H7 (cell line): ENCODE data around the gene CDK14. TPM values are rescaled to one million over a fixed set of nuclear protein-coding genes. Genes with fewer than 3 reads are reported as not detected.

ENCODE experiments used
- DNase-seq: peaks from one replicate; pipeline ENCODE4 v3.0.0; 2012
- H3K27me3 ChIP-seq: 2 replicates; pipeline ENCODE4 v1.6.0; 2011; ENCODE audit warnings: mild to moderate bottlenecking, low read length; ENCODE audit not compliant: control insufficient read depth, insufficient read depth
- H3K36me3 ChIP-seq: replicated peaks from 2 replicates; pipeline ENCODE4 v1.5.1; 2011; ENCODE audit warnings: low read length; ENCODE audit not compliant: control insufficient read depth, insufficient read depth
- H3K4me3 ChIP-seq: 2 replicates; pipeline ENCODE4 v1.5.1; 2011; ENCODE audit warnings: low read depth, mild to moderate bottlenecking, control low read depth, low read length, moderate library complexity; ENCODE audit not compliant: insufficient read depth
- total RNA-seq: library from RNA; depleted of rRNA; stranded (reverse); fragments of >200 nt; shearing (Covaris generic); gene quantifications from 2 replicates; pipeline ENCODE4 v1.2.3, GENCODE V29; 2014

CDK14 gene
- total RNA-seq, 1 experiment from 2014 or later = 28.6 TPM

- DNase-seq = peak; percentile 35
- H3K4me3 ChIP-seq = no peak overlapping the region
Measured at GRCh38 chr7:91043924-91044645, 448.0 kb downstream of the CDK14 start.

GRCh38 chr7:91045606-91046005, 449.5 kb downstream of the CDK14 start:
- H3K36me3 ChIP-seq = no peaks in the 10 kb centered on the region
- H3K27me3 ChIP-seq = peaks cover under 1% of the 10 kb centered on the region; the same call in 1 of the 2 replicates
- H3K4me3 ChIP-seq = no peak overlapping the region
- no peak for DNase-seq

More at GRCh38 chr7:91043924-91044645, 448.0 kb downstream of the CDK14 start:
- Histone ChIP-seq H3K36me3 (no peaks in the 10 kb centered on the region), H3K27me3 (no peaks in the 10 kb centered on the region)

DNA sequence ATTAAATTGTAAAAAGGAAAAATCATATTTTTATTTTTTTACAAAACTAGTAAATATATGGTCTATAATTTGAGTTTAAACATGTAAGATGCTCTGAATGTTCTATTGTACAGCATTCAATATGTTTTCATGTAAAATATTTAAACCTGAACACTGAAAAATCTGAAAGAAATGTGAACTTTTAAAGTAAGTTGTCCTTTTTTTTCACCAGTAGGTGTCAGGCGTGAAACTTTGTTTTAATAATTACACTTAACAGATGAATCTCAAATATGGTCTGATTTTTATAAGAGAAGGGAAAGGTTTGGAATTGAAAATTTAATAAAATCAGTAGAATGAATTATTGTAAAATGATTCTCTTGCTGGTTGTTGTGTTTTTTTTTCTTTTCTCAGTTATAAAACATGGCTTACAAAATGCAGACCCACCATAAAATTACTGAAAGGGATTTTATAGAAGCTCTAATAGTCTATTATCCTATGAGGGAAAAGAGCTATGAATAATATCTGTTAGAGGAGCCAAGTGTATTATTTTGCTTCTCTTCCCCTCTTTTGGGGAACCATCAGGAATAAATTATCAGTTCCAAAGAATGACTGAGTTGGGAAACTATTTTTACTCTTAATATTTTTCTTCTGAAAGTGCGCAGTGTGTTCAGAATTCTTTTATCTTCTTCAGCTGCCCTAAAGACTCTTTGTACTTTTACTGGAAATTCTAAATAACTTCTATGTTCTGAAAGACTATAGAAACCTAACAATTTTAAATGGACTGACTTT, 450.4 kb downstream of the CDK14 start:
- Histone ChIP-seq H3K4me3 (no peak overlapping the region), H3K36me3 (no peaks in the 10 kb centered on the region), H3K27me3 (peaks cover 5% of the 10 kb centered on the region; the same call in 1 of the 2 replicates)
- DNase-seq = no peak

GRCh38 chr7:91047636-91048035, 451.5 kb downstream of the CDK14 start:
- Histone ChIP-seq H3K27me3 (peaks cover 5% of the 10 kb centered on the region; the same call in 1 of the 2 replicates), H3K36me3 (no peaks in the 10 kb centered on the region), H3K4me3 (no peak overlapping the region)
- no peak for DNase-seq

DNA sequence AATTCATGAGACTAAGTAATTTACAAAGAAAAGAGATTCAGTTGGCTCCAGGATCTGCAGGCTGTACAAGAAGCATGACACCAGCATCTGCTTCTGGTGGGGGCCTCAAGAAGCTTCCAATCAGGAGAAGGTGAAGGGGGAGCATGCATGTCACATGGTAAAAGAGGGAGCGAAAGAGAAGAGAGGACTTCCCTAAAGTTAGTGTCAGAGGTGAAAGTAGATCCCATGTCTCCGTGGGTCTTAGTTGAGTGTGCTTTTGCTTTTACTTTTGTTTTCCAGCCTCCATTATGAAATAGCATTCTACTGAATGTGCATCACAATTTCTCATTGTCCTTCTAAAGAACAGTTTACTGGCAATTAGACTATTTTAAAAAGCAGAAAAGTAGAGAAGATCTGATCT, 454.6 kb downstream of the CDK14 start:
- Histone ChIP-seq H3K36me3 (no peaks in the 10 kb centered on the region), H3K27me3 (peaks cover 7% of the 10 kb centered on the region), H3K4me3 (no peak overlapping the region)
- no peak for DNase-seq

DNA sequence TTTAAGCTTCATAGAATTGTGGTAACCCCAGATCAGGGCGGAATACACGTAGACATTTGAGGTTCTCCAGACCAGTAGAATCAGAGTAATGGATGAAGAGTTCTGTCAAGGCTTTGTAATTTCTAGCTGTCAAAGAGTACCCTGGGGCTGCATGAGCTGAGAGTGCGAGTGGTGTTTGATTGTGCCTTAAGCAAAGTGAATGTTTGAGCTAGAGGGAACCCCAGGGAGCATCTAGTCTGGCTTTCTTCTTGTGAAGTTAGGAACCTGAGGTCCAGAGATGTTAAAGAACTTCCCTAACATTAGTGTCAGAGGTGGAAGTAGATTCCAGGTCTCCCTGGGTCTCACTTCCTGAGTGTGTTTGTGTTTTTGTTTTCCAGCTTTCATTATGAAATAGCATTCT, 455.8 kb downstream of the CDK14 start:
- Histone ChIP-seq H3K27me3 (peaks cover 7% of the 10 kb centered on the region), H3K4me3 (no peak overlapping the region), H3K36me3 (no peaks in the 10 kb centered on the region)
- no peak for DNase-seq

GRCh38 chr7:91054374-91054773, 458.3 kb downstream of the CDK14 start:
- H3K27me3 ChIP-seq = peaks cover 7% of the 10 kb centered on the region
- no peak for DNase-seq

DNA sequence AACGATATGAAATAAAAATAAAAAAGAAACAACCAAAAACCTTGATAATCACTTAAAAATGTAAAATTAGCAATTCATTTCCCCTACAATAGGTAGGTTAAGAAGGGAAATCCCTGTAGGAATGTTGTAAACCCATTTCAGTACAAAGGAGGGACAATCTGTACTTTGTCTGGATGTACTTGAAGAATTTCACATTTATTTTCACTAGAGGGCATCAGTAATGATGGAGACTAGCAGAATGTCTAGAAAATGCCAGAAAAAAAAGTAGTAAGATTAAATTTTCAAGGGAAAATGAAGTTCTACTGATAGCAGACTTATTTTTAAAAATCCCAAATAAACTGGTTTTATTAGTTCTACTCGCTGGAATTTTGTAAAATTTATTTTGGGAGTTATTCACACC, 459.1 kb downstream of the CDK14 start:
- Histone ChIP-seq H3K4me3 (no peak overlapping the region), H3K36me3 (no peaks in the 10 kb centered on the region), H3K27me3 (peaks cover 7% of the 10 kb centered on the region)
- DNase-seq = no peak

More at GRCh38 chr7:91054374-91054773, 458.3 kb downstream of the CDK14 start:
- H3K36me3 ChIP-seq = no peaks in the 10 kb centered on the region
- no peak overlapping the region for H3K4me3 ChIP-seq

- no peak for DNase-seq
- Histone ChIP-seq H3K4me3 (no peak overlapping the region), H3K36me3 (no peaks in the 10 kb centered on the region), H3K27me3 (no peaks in the 10 kb centered on the region)
Measured at GRCh38 chr7:91062713-91063112, 466.6 kb downstream of the CDK14 start.

DNA sequence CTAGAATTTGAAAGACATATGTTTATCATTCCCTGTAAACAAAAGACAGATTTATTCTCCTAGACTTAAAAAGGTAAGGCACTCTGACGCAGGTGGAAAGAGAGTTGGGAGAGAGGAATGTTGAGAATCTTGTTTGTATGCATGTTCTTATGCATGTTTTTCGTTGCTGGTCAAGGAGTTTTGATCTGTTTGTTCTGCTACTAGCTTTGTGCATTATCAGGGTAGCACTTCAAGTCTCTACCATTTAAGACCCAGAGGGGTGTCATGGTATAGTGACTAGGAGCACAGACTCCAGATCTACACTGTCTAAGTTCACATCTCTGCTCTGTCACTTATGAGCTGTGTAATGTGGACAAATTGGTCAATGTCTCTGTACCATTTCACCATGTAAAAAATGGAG, 467.9 kb downstream of the CDK14 start:
- no peaks in the 10 kb centered on the region for H3K27me3 ChIP-seq
- no peak overlapping the region for H3K4me3 ChIP-seq
- no peaks in the 10 kb centered on the region for H3K36me3 ChIP-seq
- DNase-seq = no peak

DNA sequence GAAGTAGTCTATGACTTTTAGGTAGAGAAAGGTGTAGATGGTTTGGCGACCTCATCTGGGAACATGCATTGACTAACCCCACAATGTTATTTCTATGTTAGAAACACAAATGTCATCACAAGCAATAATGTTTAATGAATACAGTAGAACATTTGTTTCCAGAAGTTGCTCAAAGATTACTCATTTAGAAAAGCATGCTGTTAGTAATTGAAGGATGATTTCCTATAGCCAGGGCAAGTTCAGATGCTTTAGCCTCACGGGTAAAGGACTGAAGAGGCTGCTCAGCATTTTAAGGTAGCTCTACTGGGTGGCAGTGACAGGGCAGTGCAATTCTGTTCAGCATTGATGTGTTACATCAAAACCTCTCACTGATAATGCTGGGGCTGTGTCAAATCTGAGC, 468.8 kb downstream of the CDK14 start:
- H3K4me3 ChIP-seq = no peak overlapping the region

GRCh38 chr7:91066627-91067026, 470.5 kb downstream of the CDK14 start:
- H3K36me3 ChIP-seq = no peaks in the 10 kb centered on the region

More for the DNA sequence above, 468.8 kb downstream of the CDK14 start:
- no peaks in the 10 kb centered on the region for H3K36me3 ChIP-seq
- no peaks in the 10 kb centered on the region for H3K27me3 ChIP-seq
- DNase-seq = no peak

GRCh38 chr7:91067242-91067641, 471.1 kb downstream of the CDK14 start:
- H3K27me3 ChIP-seq = no peaks in the 10 kb centered on the region
- no peaks in the 10 kb centered on the region for H3K36me3 ChIP-seq
- no peak overlapping the region for H3K4me3 ChIP-seq
- DNase-seq = no peak

More at GRCh38 chr7:91066627-91067026, 470.5 kb downstream of the CDK14 start:
- peak; percentile 57 for DNase-seq
- no peaks in the 10 kb centered on the region for H3K27me3 ChIP-seq
- H3K4me3 ChIP-seq = no peak overlapping the region

- H3K27me3 ChIP-seq = no peaks in the 10 kb centered on the region
- no peak for DNase-seq
- H3K4me3 ChIP-seq = no peak overlapping the region
- H3K36me3 ChIP-seq = no peaks in the 10 kb centered on the region
Measured at GRCh38 chr7:91068136-91068795, 472.1 kb downstream of the CDK14 start.
